Activated CD4-positive, CD25-positive, alpha-beta regulatory T cell treated with anti-CD3 and anti-CD28 coated beads, Interleukin-2, amount 50 U/mL, for 16 hours (primary cell): ENCODE data around the gene EPC1.

Source experiments
- DNase-seq: peaks from one replicate; pipeline ENCODE4 v3.0.0-alpha.2; 2020; ENCODE audit warnings: low read depth, low spot score

Gene EPC1

GRCh38 chr10:32337350-32337749 lies 9.6 kb downstream of the EPC1 start:
- no peak for DNase-seq

- no peak for DNase-seq
Measured at GRCh38 chr10:32333849-32334248, 13.1 kb downstream of the EPC1 start.

GRCh38 chr10:32332299-32332750 lies 14.6 kb downstream of the EPC1 start:
- DNase-seq = peak; percentile 65

- no peak for DNase-seq
Measured at GRCh38 chr10:32331606-32332005, 15.4 kb downstream of the EPC1 start.

GRCh38 chr10:32330214-32330613 lies 16.7 kb downstream of the EPC1 start:
- DNase-seq = no peak

GRCh38 chr10:32329061-32329460 lies 17.9 kb downstream of the EPC1 start:
- no peak for DNase-seq

GRCh38 chr10:32328499-32328898 lies 18.5 kb downstream of the EPC1 start:
- no peak for DNase-seq

GRCh38 chr10:32327364-32327691 lies 19.6 kb downstream of the EPC1 start:
- DNase-seq = no peak

GRCh38 chr10:32326680-32327363 lies 20.1 kb downstream of the EPC1 start:
- no peak for DNase-seq

- DNase-seq = no peak
Measured at GRCh38 chr10:32326119-32326518, 20.8 kb downstream of the EPC1 start.

GRCh38 chr10:32323051-32323450 lies 23.9 kb downstream of the EPC1 start:
- DNase-seq = no peak

- DNase-seq = no peak
Measured at GRCh38 chr10:32321016-32321631, 25.8 kb downstream of the EPC1 start.

GRCh38 chr10:32318476-32318896 lies 28.5 kb downstream of the EPC1 start:
- no peak for DNase-seq

- no peak for DNase-seq
Measured at GRCh38 chr10:32317795-32318357, 29.1 kb downstream of the EPC1 start.

GRCh38 chr10:32315424-32315823 lies 31.5 kb downstream of the EPC1 start:
- DNase-seq = no peak

GRCh38 chr10:32314588-32314987 lies 32.4 kb downstream of the EPC1 start:
- DNase-seq = no peak

- no peak for DNase-seq
Measured at GRCh38 chr10:32308027-32308603, 38.8 kb downstream of the EPC1 start.

GRCh38 chr10:32307609-32308008 lies 39.3 kb downstream of the EPC1 start:
- DNase-seq = no peak

GRCh38 chr10:32299354-32299980 lies 47.5 kb downstream of the EPC1 start:
- DNase-seq = no peak

GRCh38 chr10:32298075-32298812 lies 48.7 kb downstream of the EPC1 start:
- DNase-seq = no peak

- DNase-seq = no peak
Measured at GRCh38 chr10:32295027-32295426, 51.9 kb downstream of the EPC1 start.

- no peak for DNase-seq
Measured at GRCh38 chr10:32293581-32293980, 53.4 kb downstream of the EPC1 start.
